NB4 (cell line): ENCODE data around the gene DMRTB1.

ENCODE experiments used
- CTCF ChIP-seq: IDR thresholded peaks from one replicate; pipeline ENCODE4 v1.5.1; 2012; ENCODE audit warnings: low read depth, low read length
- POLR2A ChIP-seq: IDR thresholded peaks from 2 replicates; pipeline ENCODE4 v1.6.1; 2011; ENCODE audit warnings: mild to moderate bottlenecking; ENCODE audit not compliant: insufficient read length; ENCODE audit errors: extremely low read depth

- TF ChIP-seq POLR2A (no peak), CTCF (no peak)
Measured at GRCh38 chr1:53470155-53470554, 11.0 kb downstream of the DMRTB1 start.
